MCF 10A (cell line): ENCODE results near the gene DSCAML1. TPM values are rescaled to one million over a fixed set of nuclear protein-coding genes. Genes with fewer than 3 reads are reported as not detected.
A peak's percentile ranks its signal among the peaks of the same experiment; 100 is the strongest.

ENCODE experiments used
- BruUV-seq: library from RNA; stranded (reverse); fragments of 400-500 nt; replicated peaks from 2 replicates; lab custom pipeline; 2021; lab: Mats Ljungman, UMichigan
- CTCF ChIA-PET: fragments of 300-600 bp; sonication (Branson Sonifier 250); formaldehyde crosslinking; extraction: SDS; loops from one replicate; lab custom pipeline; 2021; ENCODE audit warnings: antibody characterized with exemption, inconsistent platforms; lab: Yijun Ruan, JAX
- POLR2A ChIA-PET: fragments of 300-600, 350-650 bp; sonication (Branson Sonifier 250); formaldehyde crosslinking; extraction: SDS; loops from one replicate; lab custom pipeline; 2020; ENCODE audit warnings: antibody characterized with exemption, inconsistent platforms; lab: Yijun Ruan, JAX
- DNase-seq: peaks from one replicate; pipeline ENCODE4 v3.0.0-alpha.2; 2018; ENCODE audit not compliant: unreplicated experiment
- H3K27ac Mint-ChIP-seq: one replicate; pipeline ENCODE4 v1.8.0; 2022; ENCODE audit warnings: mild to moderate bottlenecking, low read depth, mixed read lengths; ENCODE audit not compliant: unreplicated experiment
- H3K27me3 Mint-ChIP-seq: one replicate; pipeline ENCODE4 v1.8.0; 2022; ENCODE audit warnings: mixed read lengths; ENCODE audit not compliant: insufficient read depth, unreplicated experiment
- H3K36me3 Mint-ChIP-seq: one replicate; pipeline ENCODE4 v1.8.0; 2022; ENCODE audit warnings: mild to moderate bottlenecking, moderate library complexity, mixed read lengths; ENCODE audit not compliant: insufficient read depth, unreplicated experiment
- H3K4me1 Mint-ChIP-seq: one replicate; pipeline ENCODE4 v1.8.0; 2022; ENCODE audit warnings: mixed read lengths; ENCODE audit not compliant: insufficient read depth, unreplicated experiment
- H3K4me3 Mint-ChIP-seq: one replicate; pipeline ENCODE4 v1.8.0; 2022; ENCODE audit warnings: mild to moderate bottlenecking, moderate library complexity, mixed read lengths; ENCODE audit not compliant: unreplicated experiment
- H3K9me3 Mint-ChIP-seq: one replicate; pipeline ENCODE4 v1.8.0; 2022; ENCODE audit warnings: mixed read lengths; ENCODE audit not compliant: unreplicated experiment
- intact Hi-C: fragments of 100-400 bp; cut with micrococcal nuclease; formaldehyde crosslinking; loops from 2 replicates; pipeline ENCODE4 v1.14.1; 2022
- total RNA-seq: library from RNA; stranded (reverse); gene quantifications from 2 replicates; pipeline ENCODE4 v1.2.3, GENCODE V29; 2022
- TF ChIP-seq, protein P1 (sequence below): fragments of 200-600 bp; IDR thresholded peaks from one replicate; pipeline ENCODE4 v1.8.0; 2022; ENCODE audit warnings: antibody characterized with exemption, mild to moderate bottlenecking; ENCODE audit not compliant: unreplicated experiment

DSCAML1 gene
- total RNA-seq, 1 experiment from 2014 or later: not detected

DNA sequence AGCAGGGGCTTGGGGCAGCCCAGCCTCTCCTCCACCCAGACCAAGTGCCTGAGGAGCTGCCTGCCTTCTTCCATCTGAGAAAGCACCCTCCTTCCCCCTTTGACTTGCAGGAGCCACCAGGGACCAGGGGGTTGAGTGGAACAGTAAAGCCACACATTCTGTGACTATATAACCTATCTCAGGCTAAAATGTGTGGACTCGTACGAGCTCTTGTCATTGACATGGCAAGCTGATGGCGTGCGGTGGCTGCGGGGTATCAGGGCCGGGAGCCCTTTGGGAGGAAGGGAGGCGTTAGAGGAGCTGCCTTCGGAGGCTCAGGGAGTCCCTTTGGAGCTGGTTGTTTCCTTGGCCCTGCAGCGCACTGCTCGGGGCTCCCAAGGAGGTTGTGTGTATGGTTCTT is 384.8 kb downstream of the DSCAML1 start:
- no peaks in the 10 kb centered on the region for H3K4me1 Mint-ChIP-seq
- BruUV-seq: TSS peak; percentile 12
- CTCF ChIA-PET: interaction anchor here (5.1 kb wide), 1 partner anchor 14 kb away, joined by 42 read pairs; no protein-coding TSS in a partner anchor
- TF ChIP-seq, protein P1, sequence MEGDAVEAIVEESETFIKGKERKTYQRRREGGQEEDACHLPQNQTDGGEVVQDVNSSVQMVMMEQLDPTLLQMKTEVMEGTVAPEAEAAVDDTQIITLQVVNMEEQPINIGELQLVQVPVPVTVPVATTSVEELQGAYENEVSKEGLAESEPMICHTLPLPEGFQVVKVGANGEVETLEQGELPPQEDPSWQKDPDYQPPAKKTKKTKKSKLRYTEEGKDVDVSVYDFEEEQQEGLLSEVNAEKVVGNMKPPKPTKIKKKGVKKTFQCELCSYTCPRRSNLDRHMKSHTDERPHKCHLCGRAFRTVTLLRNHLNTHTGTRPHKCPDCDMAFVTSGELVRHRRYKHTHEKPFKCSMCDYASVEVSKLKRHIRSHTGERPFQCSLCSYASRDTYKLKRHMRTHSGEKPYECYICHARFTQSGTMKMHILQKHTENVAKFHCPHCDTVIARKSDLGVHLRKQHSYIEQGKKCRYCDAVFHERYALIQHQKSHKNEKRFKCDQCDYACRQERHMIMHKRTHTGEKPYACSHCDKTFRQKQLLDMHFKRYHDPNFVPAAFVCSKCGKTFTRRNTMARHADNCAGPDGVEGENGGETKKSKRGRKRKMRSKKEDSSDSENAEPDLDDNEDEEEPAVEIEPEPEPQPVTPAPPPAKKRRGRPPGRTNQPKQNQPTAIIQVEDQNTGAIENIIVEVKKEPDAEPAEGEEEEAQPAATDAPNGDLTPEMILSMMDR: no peak
- no peak overlapping the region for H3K27ac Mint-ChIP-seq
- no peaks in the 10 kb centered on the region for H3K9me3 Mint-ChIP-seq
- DNase-seq: no peak
- H3K27me3 Mint-ChIP-seq: no peaks in the 10 kb centered on the region
- POLR2A ChIA-PET: no interaction called here
- intact Hi-C loops: no loop called here
- H3K4me3 Mint-ChIP-seq: no peak overlapping the region
- peaks cover 15% of the 10 kb centered on the region for H3K36me3 Mint-ChIP-seq

DNA sequence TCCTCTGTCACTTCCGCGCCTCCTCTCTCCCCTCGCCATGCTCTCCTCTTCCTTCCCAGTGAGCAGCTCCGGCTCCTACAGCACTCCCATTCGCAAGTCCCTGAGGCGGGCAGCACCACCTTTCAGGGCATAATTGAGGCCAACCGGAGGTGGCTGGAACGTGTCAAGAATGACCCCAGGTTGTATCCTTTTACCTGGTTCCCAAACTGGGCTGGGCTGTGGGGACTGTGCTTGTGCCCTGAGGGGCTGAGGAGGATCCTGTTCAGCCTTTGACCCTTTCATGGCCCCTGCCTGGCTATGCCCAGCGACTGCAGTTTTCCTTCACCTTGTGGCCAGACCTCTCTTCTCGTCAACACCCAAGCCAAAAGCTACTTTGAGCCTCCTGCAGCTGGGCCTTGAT is 385.3 kb downstream of the DSCAML1 start:
- TF ChIP-seq, protein P1: no peak
- no peak overlapping the region for H3K27ac Mint-ChIP-seq
- ChIA-PET POLR2A (no interaction called here), CTCF (interaction anchor here (5.1 kb wide), 1 partner anchor 14 kb away, joined by 42 read pairs; no protein-coding TSS in a partner anchor)
- peaks cover 20% of the 10 kb centered on the region for H3K36me3 Mint-ChIP-seq
- no peak for DNase-seq
- intact Hi-C loops: no loop called here
- BruUV-seq: no TSS peak
- H3K27me3 Mint-ChIP-seq: no peaks in the 10 kb centered on the region
- no peak overlapping the region for H3K4me3 Mint-ChIP-seq
- H3K4me1 Mint-ChIP-seq: no peaks in the 10 kb centered on the region
- H3K9me3 Mint-ChIP-seq: no peaks in the 10 kb centered on the region

DNA sequence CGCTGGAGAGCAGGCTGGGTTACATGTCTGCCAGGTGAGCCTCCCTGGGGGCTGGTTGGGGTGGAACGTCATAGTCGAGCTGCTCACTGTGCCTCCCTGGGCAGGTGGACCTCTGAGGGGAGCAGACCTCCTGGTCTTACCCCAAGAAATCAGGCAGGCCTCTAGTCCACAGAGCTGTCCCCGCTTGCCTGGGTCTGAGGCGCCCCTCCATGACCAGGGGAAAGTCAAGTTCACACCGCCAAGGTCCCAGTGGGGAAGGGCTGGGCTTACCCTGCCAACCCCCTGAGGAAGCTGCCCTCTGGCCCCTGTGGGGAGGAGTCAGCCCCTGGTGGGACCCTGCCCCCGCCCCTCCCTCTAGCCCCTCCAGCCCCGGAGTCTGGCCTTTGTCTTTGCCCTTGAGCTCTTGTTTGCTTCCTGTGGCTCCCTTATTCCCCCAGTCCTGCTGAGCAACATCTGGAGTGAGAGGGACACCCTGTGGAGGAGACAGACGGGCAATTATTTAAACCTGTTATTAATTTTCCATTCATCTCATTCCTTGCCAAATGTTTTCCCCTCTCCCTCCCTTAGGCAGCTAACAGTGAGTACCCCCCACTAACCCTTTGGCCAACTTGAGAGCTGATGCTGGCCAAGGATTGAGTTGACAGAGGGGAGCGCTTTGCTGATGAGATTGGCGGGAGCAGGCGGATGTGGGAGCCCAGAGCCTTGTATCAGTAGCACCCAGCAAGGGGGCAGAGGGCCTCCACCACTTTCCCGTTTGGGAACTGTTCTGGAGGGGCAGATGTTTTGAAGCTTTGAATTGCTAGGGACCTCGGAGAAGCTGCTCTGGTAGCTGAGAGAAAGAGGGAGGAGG is 385.9 kb downstream of the DSCAML1 start:
- Mint-ChIP-seq H3K4me1 (no peaks in the 10 kb centered on the region), H3K27me3 (no peaks in the 10 kb centered on the region), H3K4me3 (no peak overlapping the region), H3K36me3 (peaks cover 26% of the 10 kb centered on the region), H3K27ac (no peak overlapping the region), H3K9me3 (no peaks in the 10 kb centered on the region)
- TF ChIP-seq, protein P1: no peak
- POLR2A ChIA-PET: no interaction called here
- DNase-seq: no peak
- no TSS peak for BruUV-seq
- CTCF ChIA-PET: interaction anchor here (0.5 to 5.1 kb wide), 3 partner anchors 15 to 407 kb away, joined by 3 to 42 read pairs (median 5); no protein-coding TSS in a partner anchor
- intact Hi-C loops: no loop called here

DNA sequence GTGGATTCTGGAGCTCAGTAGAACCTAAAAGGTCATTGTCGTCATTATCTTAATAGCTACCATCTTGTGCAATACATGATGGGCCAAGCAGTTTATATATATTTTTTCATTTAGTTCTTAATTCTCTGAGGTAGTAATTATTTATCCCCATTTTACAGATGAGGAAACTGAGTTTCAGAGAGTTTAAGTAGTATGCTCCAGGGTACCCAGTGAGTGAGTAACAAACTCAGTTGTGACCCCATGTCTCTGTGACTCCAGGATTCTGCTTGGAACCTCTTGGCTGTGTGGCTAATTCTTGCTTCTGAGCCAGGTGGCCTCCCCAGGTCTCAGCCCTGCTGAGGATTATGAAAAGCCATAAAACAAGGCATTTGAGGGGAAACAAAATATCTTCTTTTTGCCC is 386.8 kb downstream of the DSCAML1 start:
- Mint-ChIP-seq H3K36me3 (peaks cover 35% of the 10 kb centered on the region), H3K27ac (no peak overlapping the region), H3K27me3 (no peaks in the 10 kb centered on the region), H3K9me3 (no peaks in the 10 kb centered on the region), H3K4me1 (no peaks in the 10 kb centered on the region), H3K4me3 (no peak overlapping the region)
- ChIA-PET CTCF (interaction anchor here (0.5 to 5.1 kb wide), 5 partner anchors 16 to 408 kb away, joined by 3 to 42 read pairs (median 4); no protein-coding TSS in a partner anchor), POLR2A (no interaction called here)
- BruUV-seq: no TSS peak
- intact Hi-C loops: no loop called here
- TF ChIP-seq, protein P1: no peak
- no peak for DNase-seq
